Osteoblast (primary cell): ENCODE measurements around the gene TSPAN7. TPM values are rescaled to one million over a fixed set of nuclear protein-coding genes. Genes with fewer than 3 reads are reported as not detected.

ENCODE experiments used
- DNase-seq: peaks from one replicate; pipeline ENCODE4 v3.0.0; 2011; ENCODE audit warnings: low spot score, mixed read lengths; ENCODE audit not compliant: insufficient read length; ENCODE audit errors: missing footprints
- H2AFZ ChIP-seq: 2 replicates; pipeline ENCODE4 v1.6.0; 2011; ENCODE audit warnings: mild to moderate bottlenecking, low read length
- H3K27ac ChIP-seq: 2 replicates; pipeline ENCODE4 v1.5.1; 2011; ENCODE audit warnings: mild to moderate bottlenecking, low read depth, low read length, moderate library complexity
- H3K27me3 ChIP-seq: 2 replicates; pipeline ENCODE4 v1.6.0; 2012; ENCODE audit warnings: mild to moderate bottlenecking, control low read depth, inconsistent platforms, low read length, moderate library complexity; ENCODE audit not compliant: insufficient read depth
- H3K36me3 ChIP-seq: 2 replicates; pipeline ENCODE4 v1.5.1; 2011; ENCODE audit warnings: mild to moderate bottlenecking, low read length, control low read depth, moderate library complexity; ENCODE audit not compliant: insufficient read depth
- H3K4me1 ChIP-seq: 2 replicates; pipeline ENCODE4 v1.5.1; 2011; ENCODE audit warnings: mild to moderate bottlenecking, low read length, control low read depth, moderate library complexity; ENCODE audit not compliant: insufficient read depth
- H3K4me2 ChIP-seq: 2 replicates; pipeline ENCODE4 v1.6.0; 2011; ENCODE audit warnings: mild to moderate bottlenecking, low read length; ENCODE audit not compliant: insufficient read depth
- H3K4me3 ChIP-seq: fragments of 200-600 bp; sonication (generic); 3 replicates; pipeline ENCODE4 v1.5.1; 2012; ENCODE audit warnings: mild to moderate bottlenecking, low read length, inconsistent platforms; ENCODE audit not compliant: insufficient read depth
- H3K79me2 ChIP-seq: 2 replicates; pipeline ENCODE4 v1.6.0; 2012; ENCODE audit warnings: mild to moderate bottlenecking, low read length, control low read depth, inconsistent platforms; ENCODE audit not compliant: insufficient read depth
- H3K9me3 ChIP-seq: 2 replicates; pipeline ENCODE4 v1.5.1; 2011; ENCODE audit warnings: low read depth, low read length, control low read depth
- H4K20me1 ChIP-seq: 2 replicates; pipeline ENCODE4 v1.6.0; 2012; ENCODE audit warnings: mild to moderate bottlenecking, low read length, control low read depth; ENCODE audit not compliant: insufficient read depth
- total RNA-seq: library from RNA; depleted of rRNA; stranded (reverse); fragments of >200 nt; gene quantifications from 2 replicates; pipeline ENCODE4 v1.2.3, GENCODE V29; 2012
- TF ChIP-seq, protein P1 (sequence below): IDR thresholded peaks from 2 replicates; pipeline ENCODE4 v1.5.1; 2011; ENCODE audit warnings: mild to moderate bottlenecking, low read depth, low read length, moderate library complexity; ENCODE audit errors: extremely low read depth

Gene TSPAN7
- total RNA-seq, 1 donor: 0.36 TPM

DNA sequence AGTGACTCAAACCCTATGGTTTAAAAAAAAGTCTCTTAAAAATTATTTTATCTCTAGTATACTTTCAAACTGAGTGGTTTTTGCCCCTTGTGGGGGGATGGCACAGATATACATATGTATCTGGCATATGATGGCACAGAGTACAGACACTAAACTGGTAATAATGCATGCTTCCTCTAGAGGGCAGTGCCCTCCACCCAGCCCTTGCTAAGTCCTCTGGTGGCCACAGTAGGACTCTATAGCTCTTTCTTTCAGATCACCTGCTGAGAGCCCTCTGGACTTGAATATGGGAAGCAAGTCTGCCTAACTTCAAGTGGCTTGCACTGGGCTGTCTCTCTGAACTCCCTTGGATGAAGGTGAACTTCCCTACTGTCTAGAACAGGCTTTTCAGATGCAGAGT is 66.3 kb downstream of the TSPAN7 start:
- Histone ChIP-seq H3K79me2 (no peaks in the 10 kb centered on the region), H3K4me1 (peaks cover 3% of the 10 kb centered on the region), H2AFZ (no peak overlapping the region), H3K27me3 (peaks cover 22% of the 10 kb centered on the region), H3K36me3 (no peaks in the 10 kb centered on the region), H3K9me3 (no peaks in the 10 kb centered on the region), H3K27ac (no peak overlapping the region), H3K4me3 (no peak overlapping the region), H3K4me2 (no peak overlapping the region), H4K20me1 (no peaks in the 10 kb centered on the region)
- no peak for DNase-seq
- TF ChIP-seq, protein P1, sequence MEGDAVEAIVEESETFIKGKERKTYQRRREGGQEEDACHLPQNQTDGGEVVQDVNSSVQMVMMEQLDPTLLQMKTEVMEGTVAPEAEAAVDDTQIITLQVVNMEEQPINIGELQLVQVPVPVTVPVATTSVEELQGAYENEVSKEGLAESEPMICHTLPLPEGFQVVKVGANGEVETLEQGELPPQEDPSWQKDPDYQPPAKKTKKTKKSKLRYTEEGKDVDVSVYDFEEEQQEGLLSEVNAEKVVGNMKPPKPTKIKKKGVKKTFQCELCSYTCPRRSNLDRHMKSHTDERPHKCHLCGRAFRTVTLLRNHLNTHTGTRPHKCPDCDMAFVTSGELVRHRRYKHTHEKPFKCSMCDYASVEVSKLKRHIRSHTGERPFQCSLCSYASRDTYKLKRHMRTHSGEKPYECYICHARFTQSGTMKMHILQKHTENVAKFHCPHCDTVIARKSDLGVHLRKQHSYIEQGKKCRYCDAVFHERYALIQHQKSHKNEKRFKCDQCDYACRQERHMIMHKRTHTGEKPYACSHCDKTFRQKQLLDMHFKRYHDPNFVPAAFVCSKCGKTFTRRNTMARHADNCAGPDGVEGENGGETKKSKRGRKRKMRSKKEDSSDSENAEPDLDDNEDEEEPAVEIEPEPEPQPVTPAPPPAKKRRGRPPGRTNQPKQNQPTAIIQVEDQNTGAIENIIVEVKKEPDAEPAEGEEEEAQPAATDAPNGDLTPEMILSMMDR: peak; percentile 63

DNA sequence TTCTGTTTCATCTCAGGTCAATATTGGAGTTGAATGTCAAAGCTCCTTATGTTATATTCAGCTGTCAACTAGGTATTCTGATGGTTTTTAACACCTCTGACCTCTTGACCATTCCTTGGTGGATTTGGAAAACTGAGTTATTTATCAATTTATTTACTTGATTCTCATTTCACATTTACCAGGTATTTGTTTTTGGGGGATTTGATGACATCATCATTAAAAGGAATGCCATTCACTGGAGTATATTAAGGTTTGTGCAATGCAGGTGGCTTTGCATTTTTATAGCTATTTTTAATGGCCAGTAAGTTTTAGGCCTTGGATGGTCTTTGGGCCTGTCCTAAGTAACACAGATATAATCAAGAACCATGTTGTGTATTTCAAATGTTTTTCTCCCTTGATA is 67.2 kb downstream of the TSPAN7 start:
- DNase-seq: no peak
- no peaks in the 10 kb centered on the region for H3K36me3 ChIP-seq
- H3K4me1 ChIP-seq: peaks cover 3% of the 10 kb centered on the region
- H2AFZ ChIP-seq: no peak overlapping the region
- no peak overlapping the region for H3K4me2 ChIP-seq
- TF ChIP-seq, protein P1: no peak
- H3K27ac ChIP-seq: no peak overlapping the region
- H3K27me3 ChIP-seq: peaks cover 18% of the 10 kb centered on the region
- no peak overlapping the region for H3K4me3 ChIP-seq
- no peaks in the 10 kb centered on the region for H4K20me1 ChIP-seq
- no peaks in the 10 kb centered on the region for H3K79me2 ChIP-seq
- H3K9me3 ChIP-seq: no peaks in the 10 kb centered on the region

DNA sequence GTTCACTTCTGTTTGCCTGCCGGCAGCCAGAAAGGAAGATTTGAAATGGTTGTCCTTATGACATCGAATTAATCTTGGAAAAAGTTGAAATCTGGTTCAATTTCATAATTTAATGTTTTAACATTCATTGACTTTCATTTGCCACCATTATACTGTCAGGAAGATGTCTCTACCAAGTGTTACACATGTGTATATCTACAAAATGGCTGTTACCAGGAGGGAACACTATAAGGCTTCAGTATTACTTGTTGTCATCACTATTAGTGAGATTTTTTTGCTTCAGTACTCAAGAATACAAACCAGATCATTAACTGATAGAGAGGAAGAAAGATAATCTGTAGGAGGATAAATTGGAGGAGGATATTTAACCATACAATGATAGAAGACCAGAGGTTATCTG is 71.2 kb downstream of the TSPAN7 start:
- TF ChIP-seq, protein P1: no peak

DNA sequence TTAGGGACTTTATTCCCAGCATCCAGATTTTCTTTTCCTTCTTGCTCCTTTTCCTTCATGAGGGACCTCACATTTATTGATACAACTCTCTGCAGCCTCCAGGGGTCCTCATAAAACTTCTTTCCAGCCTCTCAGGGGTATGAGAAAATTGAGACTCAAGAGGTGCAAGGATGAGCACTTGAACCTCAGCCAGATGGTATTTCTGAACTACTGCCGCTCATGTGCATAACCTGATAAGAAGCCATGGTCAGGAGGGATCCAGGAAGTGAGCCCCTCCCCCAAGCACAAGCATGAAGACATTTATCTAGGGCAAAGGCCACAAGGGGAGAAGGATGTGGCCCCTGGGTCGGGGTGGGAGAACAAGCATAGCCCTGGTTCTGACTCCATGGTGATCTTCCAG is 73.3 kb downstream of the TSPAN7 start:
- H3K4me2 ChIP-seq: no peak overlapping the region
- H3K27ac ChIP-seq: no peak overlapping the region
- peaks cover 15% of the 10 kb centered on the region for H3K4me1 ChIP-seq
- no peaks in the 10 kb centered on the region for H3K9me3 ChIP-seq
- no peak for DNase-seq
- no peaks in the 10 kb centered on the region for H4K20me1 ChIP-seq
- H2AFZ ChIP-seq: no peak overlapping the region
- H3K4me3 ChIP-seq: no peak overlapping the region
- peaks cover 11% of the 10 kb centered on the region for H3K27me3 ChIP-seq
- no peaks in the 10 kb centered on the region for H3K79me2 ChIP-seq
- TF ChIP-seq, protein P1: no peak
- H3K36me3 ChIP-seq: no peaks in the 10 kb centered on the region

More for the DNA sequence above, 71.2 kb downstream of the TSPAN7 start:
- H2AFZ ChIP-seq: peak overlapping the region; percentile 20
- no peak for DNase-seq
- H3K4me2 ChIP-seq: peak overlapping the region; percentile 63
- H3K79me2 ChIP-seq: no peaks in the 10 kb centered on the region
- no peaks in the 10 kb centered on the region for H3K36me3 ChIP-seq
- no peaks in the 10 kb centered on the region for H4K20me1 ChIP-seq
- H3K4me3 ChIP-seq: peak overlapping the region; percentile 34
- peaks cover 15% of the 10 kb centered on the region for H3K4me1 ChIP-seq
- H3K27me3 ChIP-seq: peaks cover 8% of the 10 kb centered on the region
- H3K27ac ChIP-seq: no peak overlapping the region
- no peaks in the 10 kb centered on the region for H3K9me3 ChIP-seq
